ENCODE measurements around the gene MIGA2. TPM values are rescaled to one million over a fixed set of nuclear protein-coding genes. Genes with fewer than 3 reads are reported as not detected.

Gene MIGA2
- total RNA-seq, 4 donors from 2014 or later, result 37.7 to 66.1 (median 47.4) TPM

GRCh38 chr9:129079829-129080228, 43.4 kb downstream of the MIGA2 start:
- no peak for DNase-seq (ENCODE audit: low spot score in 2 of 2)
- no peak overlapping the region for H3K4me3 ChIP-seq (ENCODE audit: low read depth, poor library complexity, severe bottlenecking)
- intact Hi-C loops (cut with DNase I; ENCODE audit: low total_unique reads), result no loop called here
- 85 to 87% methylated on average over 13 of the region's 13 CpGs for WGBS, 2 donors
- TF ChIP-seq POLR2A (IDR thresholded peaks at IDR 0.05) (no peak), CTCF (IDR thresholded peaks at IDR 0.05) (no peak)

GRCh38 chr9:129080298-129080600, 43.8 kb downstream of the MIGA2 start:
- WGBS, 2 donors, result 6 to 7% methylated on average over 12 of the region's 12 CpGs
- DNase-seq (ENCODE audit: low spot score in 2 of 2), result no peak
- intact Hi-C loops (cut with DNase I; ENCODE audit: low total_unique reads), result no loop called here
- TF ChIP-seq POLR2A (IDR thresholded peaks at IDR 0.05) (no peak), CTCF (IDR thresholded peaks at IDR 0.05) (no peak)
- H3K4me3 ChIP-seq (ENCODE audit: low read depth, poor library complexity, severe bottlenecking), result peak overlapping the region; percentile 17

- peak within 1 kb of the TSS; percentile 54 for H3K4me3 ChIP-seq (ENCODE audit: low read depth, poor library complexity, severe bottlenecking)
- TF ChIP-seq CTCF (IDR thresholded peaks at IDR 0.05) (peak in 1 of 3 donors; percentile 9), POLR2A (IDR thresholded peaks at IDR 0.05) (no peak)
- peak; percentile 98 to 100 for DNase-seq (ENCODE audit: low spot score in 2 of 2)
- WGBS, 2 donors, result 1% methylated on average over 17 to 59 of the region's 70 CpGs
- intact Hi-C loops (cut with DNase I; ENCODE audit: low total_unique reads), result no loop called here
These were observed 44.4 kb downstream of the MIGA2 start, which contains the start of gene DOLPP1 for GRCh38 chr9:129080601-129081387. Gene DOLPP1 (plus strand): TSS chr9:129081111. CDS start chr9:129081132, 21 bp downstream.

- DNase-seq (ENCODE audit: low spot score in 2 of 2), result peak in 1 of 2 donors; percentile 30
- intact Hi-C loops (cut with DNase I; ENCODE audit: low total_unique reads), result no loop called here
- 1 to 2% methylated on average over 21 to 30 of the region's 30 CpGs for WGBS, 2 donors
- TF ChIP-seq POLR2A (IDR thresholded peaks at IDR 0.05) (no peak), CTCF (IDR thresholded peaks at IDR 0.05) (no peak)
- peak overlapping the region; percentile 54 for H3K4me3 ChIP-seq (ENCODE audit: low read depth, poor library complexity, severe bottlenecking)
These were observed 45.0 kb downstream of the MIGA2 start for GRCh38 chr9:129081388-129081904.

GRCh38 chr9:129084087-129084486, 47.7 kb downstream of the MIGA2 start:
- no peak for DNase-seq (ENCODE audit: low spot score in 2 of 2)
- TF ChIP-seq CTCF (IDR thresholded peaks at IDR 0.05) (no peak), POLR2A (IDR thresholded peaks at IDR 0.05) (no peak)
- no peak overlapping the region for H3K4me3 ChIP-seq (ENCODE audit: low read depth, poor library complexity, severe bottlenecking)
- intact Hi-C loops (cut with DNase I; ENCODE audit: low total_unique reads), result no loop called here
- WGBS, 2 donors, result 80 to 96% methylated on average over 6 to 7 of the region's 7 CpGs
